ENCODE results near the gene SCRN2. TPM values are rescaled to one million over a fixed set of nuclear protein-coding genes. Genes with fewer than 3 reads are reported as not detected.
A peak's percentile ranks its signal among the peaks of the same experiment; 100 is the strongest.

SCRN2 gene
- total RNA-seq, 3 donors from 2014 or later (not counting 1 experiment from before 2014, with no cell fraction given) = 33.7 to 38.0 (median 35.7) TPM

DNA sequence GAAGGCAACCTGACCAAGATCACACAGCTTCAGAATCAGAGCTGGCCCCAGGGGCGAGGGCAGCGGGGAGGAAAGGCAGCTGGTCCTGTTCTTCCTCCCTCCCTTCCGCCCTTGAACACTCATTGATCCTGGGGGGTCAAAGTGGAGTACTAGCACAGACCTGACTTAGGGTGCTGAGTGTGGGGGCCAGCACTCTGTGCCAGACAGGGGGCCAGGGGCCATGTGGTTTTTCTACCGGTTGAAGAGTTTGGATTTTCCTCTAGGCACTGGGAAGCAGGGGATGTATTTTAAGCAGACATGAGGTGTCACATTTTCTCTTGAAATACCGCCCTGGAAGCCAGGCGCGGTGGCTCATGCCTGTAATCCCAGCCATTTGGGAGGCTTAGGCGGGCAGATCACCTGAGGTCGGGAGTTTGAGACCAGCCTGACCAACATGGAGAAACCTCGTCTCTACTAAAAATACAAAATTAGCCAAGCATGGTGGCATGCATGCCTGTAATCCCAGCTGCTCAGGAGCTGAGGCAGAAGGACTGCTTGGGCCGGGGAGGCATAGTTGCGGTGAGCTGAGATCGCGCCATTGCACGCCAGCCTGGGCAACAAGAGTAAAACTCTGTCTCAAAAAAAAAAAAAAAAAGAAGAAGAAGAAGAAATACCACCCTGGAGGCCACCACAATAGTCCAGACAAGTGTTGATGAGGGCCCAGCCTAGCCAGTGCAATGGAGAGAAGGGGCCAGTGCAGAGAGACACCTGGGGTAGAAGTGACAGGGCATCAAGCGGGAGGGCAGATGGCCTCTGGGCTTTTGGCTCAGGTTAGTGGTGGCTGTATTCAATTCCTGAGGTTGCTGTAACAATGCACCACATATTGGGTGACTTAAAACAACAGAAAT, 34.8 kb downstream of the SCRN2 start:
- TF ChIP-seq, protein P1, sequence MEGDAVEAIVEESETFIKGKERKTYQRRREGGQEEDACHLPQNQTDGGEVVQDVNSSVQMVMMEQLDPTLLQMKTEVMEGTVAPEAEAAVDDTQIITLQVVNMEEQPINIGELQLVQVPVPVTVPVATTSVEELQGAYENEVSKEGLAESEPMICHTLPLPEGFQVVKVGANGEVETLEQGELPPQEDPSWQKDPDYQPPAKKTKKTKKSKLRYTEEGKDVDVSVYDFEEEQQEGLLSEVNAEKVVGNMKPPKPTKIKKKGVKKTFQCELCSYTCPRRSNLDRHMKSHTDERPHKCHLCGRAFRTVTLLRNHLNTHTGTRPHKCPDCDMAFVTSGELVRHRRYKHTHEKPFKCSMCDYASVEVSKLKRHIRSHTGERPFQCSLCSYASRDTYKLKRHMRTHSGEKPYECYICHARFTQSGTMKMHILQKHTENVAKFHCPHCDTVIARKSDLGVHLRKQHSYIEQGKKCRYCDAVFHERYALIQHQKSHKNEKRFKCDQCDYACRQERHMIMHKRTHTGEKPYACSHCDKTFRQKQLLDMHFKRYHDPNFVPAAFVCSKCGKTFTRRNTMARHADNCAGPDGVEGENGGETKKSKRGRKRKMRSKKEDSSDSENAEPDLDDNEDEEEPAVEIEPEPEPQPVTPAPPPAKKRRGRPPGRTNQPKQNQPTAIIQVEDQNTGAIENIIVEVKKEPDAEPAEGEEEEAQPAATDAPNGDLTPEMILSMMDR (IDR thresholded peaks at IDR 0.05) = no peak
- Histone ChIP-seq H3K4me1 (ENCODE audit: control insufficient read depth, insufficient read depth, low read length) (peaks cover 11% of the 10 kb centered on the region), H3K9me3 (ENCODE audit: control insufficient read depth, insufficient read depth, low read length) (no peaks in the 10 kb centered on the region), H3K36me3 (ENCODE audit: control insufficient read depth, insufficient read depth, low read length) (peaks cover 40% of the 10 kb centered on the region), H3K4me3 (ENCODE audit: low read length) (no peak overlapping the region), H3K27ac (ENCODE audit: low read length) (no peak overlapping the region), H3K27me3 (ENCODE audit: control insufficient read depth, insufficient read depth, low read length) (no peaks in the 10 kb centered on the region)
- peaks cover 10 to 15% of the 10 kb centered on the region in 2 donors for H3K4me1 Mint-ChIP-seq
- no peaks in the 10 kb centered on the region for H3K9me3 Mint-ChIP-seq
- H3K27ac Mint-ChIP-seq = peak overlapping the region; percentile 23 to 93
- H3K36me3 Mint-ChIP-seq = peaks cover 9% of the 10 kb centered on the region
- intact Hi-C loops (cut with micrococcal nuclease) = no loop called here
- ATAC-seq (no peak), DNase-seq (no peak)
- H3K27me3 Mint-ChIP-seq (ENCODE audit: low read depth in 2 of 2) = no peaks in the 10 kb centered on the region
- no peak overlapping the region for H3K4me3 Mint-ChIP-seq
- WGBS (ENCODE audit: insufficient coverage) = 89% methylated on average over 16 of the region's 16 CpGs

DNA sequence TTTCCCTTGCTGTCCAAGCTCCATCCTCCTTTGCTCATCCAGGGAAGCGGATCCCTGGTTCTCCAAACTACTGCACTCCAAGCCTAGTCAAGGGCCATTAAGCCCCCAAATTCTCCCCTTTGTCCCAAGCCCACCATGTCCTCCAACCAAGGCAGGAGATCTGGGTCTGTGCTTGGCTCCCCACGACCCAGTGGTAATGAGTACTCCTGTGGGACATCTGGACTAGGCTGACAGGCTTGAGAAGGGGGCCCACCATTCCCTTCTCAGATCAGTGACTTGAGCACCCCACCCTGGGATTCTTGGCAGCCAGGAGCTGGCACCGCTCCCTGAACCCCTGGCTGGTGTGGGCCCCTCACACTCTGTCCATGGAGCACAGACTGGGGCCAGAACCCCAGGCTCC, 36.6 kb downstream of the SCRN2 start:
- Mint-ChIP-seq H3K9me3 (no peaks in the 10 kb centered on the region), H3K4me1 (no peaks in the 10 kb centered on the region), H3K36me3 (no peaks in the 10 kb centered on the region), H3K27ac (no peak overlapping the region), H3K4me3 (no peak overlapping the region), H3K27me3 (ENCODE audit: low read depth in 2 of 2) (no peaks in the 10 kb centered on the region)
- Histone ChIP-seq H3K9me3 (ENCODE audit: control insufficient read depth, insufficient read depth, low read length) (no peaks in the 10 kb centered on the region), H3K4me3 (ENCODE audit: low read length) (no peak overlapping the region), H3K27me3 (ENCODE audit: control insufficient read depth, insufficient read depth, low read length) (no peaks in the 10 kb centered on the region), H3K27ac (ENCODE audit: low read length) (no peak overlapping the region), H3K36me3 (ENCODE audit: control insufficient read depth, insufficient read depth, low read length) (peaks cover 26% of the 10 kb centered on the region), H3K4me1 (ENCODE audit: control insufficient read depth, insufficient read depth, low read length) (no peaks in the 10 kb centered on the region)
- WGBS (ENCODE audit: insufficient coverage) = 79% methylated on average over 3 of the region's 3 CpGs
- intact Hi-C loops (cut with micrococcal nuclease) = no loop called here
- ATAC-seq (no peak), DNase-seq (no peak)
- TF ChIP-seq, protein P1 (IDR thresholded peaks at IDR 0.05) = no peak

DNA sequence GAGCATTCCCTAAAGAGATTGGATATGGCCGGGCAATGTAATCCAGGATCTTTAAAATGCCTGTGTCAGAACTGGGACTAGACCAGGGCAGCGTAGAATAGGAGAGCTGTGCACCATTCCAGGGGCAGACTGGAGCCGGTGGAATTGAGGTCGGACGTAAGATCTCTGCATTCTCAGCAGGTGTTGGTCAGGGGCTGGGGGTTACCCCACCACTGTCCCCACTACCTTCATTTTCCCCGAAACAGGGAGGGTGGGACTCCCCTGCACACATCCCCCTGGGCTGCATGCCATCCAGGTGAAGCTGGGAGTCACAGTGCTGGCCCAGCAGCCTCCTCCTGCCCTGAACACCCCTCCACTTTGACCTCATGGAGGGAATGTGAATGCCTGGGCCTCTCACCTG, 37.3 kb downstream of the SCRN2 start:
- Mint-ChIP-seq H3K4me1 (no peaks in the 10 kb centered on the region), H3K27me3 (ENCODE audit: low read depth in 2 of 2) (no peaks in the 10 kb centered on the region), H3K9me3 (no peaks in the 10 kb centered on the region), H3K27ac (no peak overlapping the region), H3K36me3 (no peaks in the 10 kb centered on the region), H3K4me3 (no peak overlapping the region)
- H3K27ac ChIP-seq (ENCODE audit: low read length) = no peak overlapping the region
- intact Hi-C loops (cut with micrococcal nuclease) = no loop called here
- ATAC-seq (no peak), DNase-seq (no peak)
- no peak overlapping the region for H3K4me3 ChIP-seq (ENCODE audit: low read length)
- 87% methylated on average over 6 of the region's 6 CpGs for WGBS (ENCODE audit: insufficient coverage)
- H3K36me3 ChIP-seq (ENCODE audit: control insufficient read depth, insufficient read depth, low read length) = peaks cover 19% of the 10 kb centered on the region
- no peaks in the 10 kb centered on the region for H3K27me3 ChIP-seq (ENCODE audit: control insufficient read depth, insufficient read depth, low read length)
- TF ChIP-seq, protein P1 (IDR thresholded peaks at IDR 0.05) = no peak
- no peaks in the 10 kb centered on the region for H3K9me3 ChIP-seq (ENCODE audit: control insufficient read depth, insufficient read depth, low read length)
- H3K4me1 ChIP-seq (ENCODE audit: control insufficient read depth, insufficient read depth, low read length) = no peaks in the 10 kb centered on the region

All from natural killer cell (primary cell).